ENCODE measurements around the gene C1GALT1.
"Not testable (repeated sequence)": the region's sequence is repeated elsewhere in the genome, so short reads cannot be mapped to it uniquely, and the experiment has no call there.

C1GALT1 gene

DNA sequence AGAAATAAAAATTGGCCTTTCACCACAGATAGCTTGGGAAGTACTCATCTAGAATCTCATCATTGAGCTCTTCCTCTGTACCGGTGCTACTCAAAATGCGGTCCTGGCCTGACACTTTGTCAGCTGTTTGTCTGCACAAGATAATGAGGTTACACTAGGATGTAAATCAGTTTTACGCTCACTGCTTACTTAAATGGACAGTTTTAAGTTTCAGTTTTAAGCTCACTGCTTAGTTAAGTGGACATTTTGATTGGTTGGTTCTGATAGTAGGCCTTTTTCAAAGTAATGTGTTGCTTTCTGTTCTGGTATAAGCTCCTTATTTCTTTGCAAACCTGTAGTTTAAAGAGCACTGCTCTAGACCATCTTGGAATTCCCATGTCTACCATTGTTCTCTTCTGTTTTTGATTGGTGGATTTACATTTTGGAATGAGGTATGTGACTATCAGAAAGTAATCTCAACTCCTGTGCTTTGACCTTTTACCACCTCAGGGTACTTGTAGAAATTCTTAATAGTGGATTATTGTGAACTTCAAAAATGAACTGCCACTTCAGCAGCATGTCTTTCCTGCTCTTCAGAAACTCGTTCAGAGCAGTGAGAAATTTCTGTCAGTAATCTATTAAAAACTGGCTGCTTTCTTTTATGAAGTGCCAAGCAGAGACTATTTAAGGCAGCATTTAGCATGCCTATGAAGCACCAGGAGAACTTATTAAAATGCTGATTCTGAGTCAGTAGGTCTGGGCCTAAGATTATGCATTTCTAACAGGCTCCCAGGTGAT is 55.0 kb downstream of the C1GALT1 start:
- no peak for DNase-seq (ENCODE audit: low read depth)

DNA sequence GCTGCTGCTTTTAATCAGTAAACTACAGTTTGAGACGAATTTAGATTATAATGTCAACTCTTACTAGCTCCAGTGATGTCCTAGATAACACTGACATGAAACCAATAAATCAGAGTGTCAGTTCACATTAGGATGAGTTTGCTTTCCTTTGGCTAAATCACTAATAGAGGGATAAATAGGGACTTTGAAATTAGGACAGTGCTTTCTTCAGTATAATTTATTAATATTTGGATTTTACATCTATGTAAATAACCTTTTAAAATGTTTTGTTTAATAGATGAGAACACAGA is 55.6 kb downstream of the C1GALT1 start:
- no peak for DNase-seq (ENCODE audit: low read depth)

DNA sequence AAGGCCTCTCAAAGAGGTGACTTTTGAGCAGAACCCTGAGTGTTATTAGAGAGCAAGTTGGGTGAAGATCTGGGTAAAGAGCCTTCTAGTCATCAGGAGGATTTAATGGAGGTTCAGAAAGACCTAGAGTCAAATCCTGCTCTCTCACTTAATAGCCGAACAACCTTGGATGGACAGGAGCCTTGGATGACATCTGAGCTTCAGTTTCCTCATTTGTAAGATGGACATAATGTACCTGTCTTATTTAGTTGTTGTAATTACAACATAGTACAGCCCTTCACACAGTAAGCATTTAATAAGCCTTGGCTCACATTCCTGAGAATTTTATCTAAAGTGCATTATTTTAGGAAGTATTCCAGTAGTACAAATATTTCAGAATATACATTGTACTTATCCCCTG is 57.0 kb downstream of the C1GALT1 start:
- no peak for DNase-seq (ENCODE audit: low read depth)

DNA sequence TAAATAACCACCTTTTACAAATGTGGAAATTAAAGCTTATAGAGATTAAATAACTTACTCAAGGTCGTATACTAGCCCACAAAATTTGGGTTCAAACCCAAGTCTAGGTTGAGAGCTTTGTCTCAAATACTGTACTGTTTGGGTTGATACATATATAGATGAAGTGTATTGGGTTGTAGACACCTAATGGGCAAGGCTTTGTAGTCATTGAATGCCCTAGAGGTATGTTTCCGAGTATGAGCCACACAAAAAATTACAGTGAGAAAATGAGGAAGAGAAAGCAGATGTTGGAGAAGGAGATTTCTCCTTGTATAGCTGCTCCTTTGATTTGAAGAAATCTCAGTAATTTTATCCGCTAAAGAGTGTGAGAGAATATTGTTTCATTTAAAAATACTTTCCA is 60.6 kb downstream of the C1GALT1 start:
- no peak for DNase-seq (ENCODE audit: low read depth)

DNA sequence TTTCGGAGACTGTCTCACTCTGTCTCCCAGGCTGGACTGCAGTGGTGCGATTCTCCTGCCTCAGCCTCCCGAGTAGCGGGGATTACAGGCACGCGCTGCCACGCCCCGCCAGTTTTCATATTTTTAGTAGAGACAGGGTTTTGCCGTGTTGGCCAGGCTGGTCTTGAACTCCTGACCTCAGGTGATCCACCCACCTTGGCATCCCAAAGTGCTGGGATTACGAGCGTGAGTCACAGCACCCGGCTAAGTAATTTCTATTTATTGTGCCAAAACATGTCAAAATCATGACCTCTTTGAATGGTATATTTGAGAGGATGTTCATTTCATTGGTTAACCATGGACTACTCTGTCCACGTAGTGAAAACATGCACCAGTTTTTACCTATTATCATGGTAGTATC is 62.9 kb downstream of the C1GALT1 start:
- DNase-seq (ENCODE audit: low read depth) = not testable (repeated sequence)

DNA sequence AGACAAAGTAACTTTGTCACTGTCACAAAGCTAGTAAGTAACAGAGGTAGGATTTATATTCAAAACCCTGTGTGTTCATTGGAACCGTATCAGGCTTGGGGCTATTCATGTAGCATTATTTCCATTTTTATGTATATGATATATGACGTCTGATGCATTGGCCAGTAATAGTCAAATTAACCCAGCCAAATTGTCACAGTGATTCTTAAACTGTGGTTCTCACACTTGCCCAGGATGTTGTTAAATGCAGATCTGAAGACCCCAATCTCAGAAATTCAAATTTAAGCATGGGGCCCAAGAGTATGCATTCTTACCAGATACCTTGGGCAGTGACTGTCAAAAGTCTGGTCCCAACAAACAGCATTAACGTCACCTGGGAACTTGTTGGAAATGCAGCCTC is 63.9 kb downstream of the C1GALT1 start:
- no peak for DNase-seq (ENCODE audit: low read depth)

DNA sequence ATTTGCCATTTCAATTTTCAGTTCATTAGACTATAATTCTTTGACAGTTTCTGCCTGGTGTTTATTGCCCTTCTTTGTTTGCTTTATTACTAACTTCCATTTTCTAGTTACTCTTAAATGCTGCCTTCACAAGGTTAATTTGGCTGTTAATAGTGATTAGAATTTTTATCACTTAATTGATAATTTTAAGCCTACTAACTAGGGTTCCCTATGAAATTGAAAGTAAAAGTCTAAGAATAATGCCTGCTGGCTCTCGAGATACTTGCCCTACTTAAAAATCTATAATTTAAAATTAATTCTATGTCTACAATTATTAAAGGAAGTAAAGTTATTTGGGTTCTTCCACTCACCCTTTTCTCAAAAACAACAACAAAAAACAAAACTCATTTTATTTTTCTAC is 65.3 kb downstream of the C1GALT1 start:
- no peak for DNase-seq (ENCODE audit: low read depth)

DNA sequence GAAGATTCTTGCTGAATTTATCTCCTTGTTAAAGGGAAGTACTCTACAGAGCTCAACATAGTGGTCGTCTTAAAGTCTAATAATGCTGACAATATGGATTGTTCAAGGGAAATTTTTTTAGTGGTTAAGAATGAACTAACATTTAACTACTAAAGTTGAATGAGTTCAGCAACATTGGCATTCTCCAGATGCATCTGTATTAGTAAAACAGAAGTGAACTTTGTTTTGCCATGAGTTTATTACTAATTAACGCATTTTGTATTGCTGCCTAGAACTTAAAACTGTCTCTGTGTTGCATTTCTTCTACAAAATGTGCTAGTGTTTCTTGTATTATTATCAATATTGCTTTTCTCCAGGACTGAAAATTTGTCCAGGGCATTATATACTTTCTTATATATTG is 67.5 kb downstream of the C1GALT1 start:
- DNase-seq (ENCODE audit: low read depth) = no peak

DNA sequence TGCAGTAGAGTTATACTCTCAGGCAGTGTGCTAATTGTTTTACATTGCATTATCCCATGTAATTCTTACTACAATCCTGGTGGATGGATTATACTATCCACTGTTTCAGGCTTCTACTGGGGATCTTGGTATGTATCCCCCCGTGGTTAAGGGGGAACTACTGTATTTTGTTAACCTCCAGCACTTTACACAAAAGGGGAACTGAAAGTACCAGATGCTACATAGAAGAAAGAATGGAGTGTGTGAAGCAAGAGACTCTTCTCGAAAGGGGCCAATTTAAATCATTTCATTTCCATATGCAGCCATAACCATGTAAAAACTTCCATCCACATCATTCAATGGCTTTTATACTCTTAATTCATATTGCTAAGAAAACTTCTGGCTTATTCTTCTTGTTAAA is 69.4 kb downstream of the C1GALT1 start:
- no peak for DNase-seq (ENCODE audit: low read depth)

DNA sequence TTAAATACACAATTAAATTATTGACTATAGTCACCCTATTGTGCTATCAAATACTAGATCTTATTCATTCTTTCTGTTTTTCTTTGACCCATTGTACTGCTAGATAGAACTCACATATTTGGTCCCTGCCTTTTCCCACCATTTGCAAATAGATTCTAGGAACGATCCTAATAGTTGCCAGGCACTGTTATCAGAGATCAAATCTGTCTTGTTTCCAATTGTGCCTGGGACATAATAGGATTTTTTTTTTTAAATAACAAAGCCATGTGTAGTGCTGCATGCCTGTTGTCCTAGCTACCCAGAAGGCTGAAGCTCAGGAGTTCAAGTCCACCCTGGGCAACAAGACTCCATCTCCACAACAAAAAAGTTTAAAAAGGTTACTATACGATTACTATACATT is 72.0 kb downstream of the C1GALT1 start:
- no peak for DNase-seq (ENCODE audit: low read depth)

DNA sequence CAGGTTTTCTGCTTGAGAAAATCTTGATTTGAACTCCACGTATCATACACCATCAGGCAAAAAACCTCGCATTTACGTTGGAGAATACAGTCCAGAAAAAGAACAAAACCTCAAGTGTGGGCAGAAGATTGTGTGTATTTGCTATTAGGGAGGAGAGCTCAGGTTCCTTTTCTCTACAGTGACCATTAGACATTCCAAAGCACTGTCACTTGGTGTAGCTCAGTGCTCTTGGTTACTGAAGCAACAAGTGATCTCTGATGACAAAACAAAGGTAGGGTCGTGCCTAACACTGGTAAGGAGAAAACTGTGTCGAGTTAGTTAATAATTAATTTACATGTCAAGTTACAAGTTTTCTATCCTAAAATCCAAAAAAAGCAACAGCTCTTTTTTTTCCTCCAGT is 72.6 kb downstream of the C1GALT1 start:
- no peak for DNase-seq (ENCODE audit: low read depth)

DNA sequence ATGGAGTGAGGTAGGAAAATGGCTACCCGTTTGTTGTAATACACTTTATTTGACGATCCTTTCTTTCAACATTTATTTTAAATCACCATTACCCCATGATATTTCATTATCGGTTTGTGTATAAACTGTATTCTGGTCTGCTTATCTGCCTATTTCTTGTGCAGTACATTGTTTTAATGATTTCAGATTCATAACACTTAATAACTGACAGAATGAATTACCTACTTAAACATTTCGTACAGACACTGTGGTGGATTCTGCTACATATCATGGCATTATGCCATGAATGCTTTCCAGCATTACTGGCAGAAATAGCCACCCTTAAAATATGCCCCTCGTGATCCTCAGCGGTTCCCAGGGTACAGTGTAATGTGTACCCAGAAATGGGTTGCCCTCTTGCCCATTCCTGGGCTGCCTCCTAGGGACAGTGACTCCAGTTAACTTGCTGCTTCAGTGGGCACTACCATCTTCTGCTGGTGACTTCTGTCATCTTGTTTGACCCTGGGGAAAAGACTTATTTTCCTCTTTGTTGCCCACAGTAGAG is 74.5 kb downstream of the C1GALT1 start:
- no peak for DNase-seq (ENCODE audit: low read depth)

DNA sequence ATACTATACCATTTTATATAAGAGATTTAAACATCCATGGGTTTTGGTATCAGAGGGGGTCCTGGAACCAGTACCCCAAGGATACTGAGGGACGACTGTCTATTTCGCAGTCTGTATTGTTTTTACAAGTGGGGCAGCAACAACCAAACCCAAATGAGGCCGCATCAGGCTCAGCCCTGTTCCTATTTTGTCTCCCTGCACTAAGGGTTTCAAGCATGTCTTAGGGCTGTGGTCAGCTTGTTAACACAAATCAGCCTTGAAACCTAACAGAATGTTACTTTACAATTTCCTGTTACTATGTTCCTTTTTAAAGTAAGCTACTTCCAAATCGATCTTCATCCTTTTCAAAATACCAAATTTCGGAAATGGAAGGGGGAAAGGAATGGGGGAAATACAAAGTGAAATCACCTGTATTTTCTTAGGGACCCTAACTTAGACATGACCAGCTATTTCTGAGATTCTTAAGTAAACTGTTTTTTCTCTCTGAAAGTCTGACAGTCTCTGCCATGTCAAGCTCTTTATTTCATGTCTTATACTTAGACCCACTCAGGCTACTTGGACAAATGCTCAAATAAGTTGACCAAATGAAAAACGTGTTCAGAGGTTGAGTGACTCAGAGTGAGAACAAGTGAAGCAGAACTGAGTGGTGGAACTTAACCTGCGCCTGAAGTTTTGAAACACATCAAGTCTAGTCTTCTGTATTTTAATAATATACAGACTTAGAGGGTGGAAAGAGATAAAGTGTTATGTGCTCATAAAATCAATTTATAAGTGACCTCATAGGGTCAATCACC is 75.8 kb downstream of the C1GALT1 start:
- DNase-seq (ENCODE audit: low read depth) = no peak

DNA sequence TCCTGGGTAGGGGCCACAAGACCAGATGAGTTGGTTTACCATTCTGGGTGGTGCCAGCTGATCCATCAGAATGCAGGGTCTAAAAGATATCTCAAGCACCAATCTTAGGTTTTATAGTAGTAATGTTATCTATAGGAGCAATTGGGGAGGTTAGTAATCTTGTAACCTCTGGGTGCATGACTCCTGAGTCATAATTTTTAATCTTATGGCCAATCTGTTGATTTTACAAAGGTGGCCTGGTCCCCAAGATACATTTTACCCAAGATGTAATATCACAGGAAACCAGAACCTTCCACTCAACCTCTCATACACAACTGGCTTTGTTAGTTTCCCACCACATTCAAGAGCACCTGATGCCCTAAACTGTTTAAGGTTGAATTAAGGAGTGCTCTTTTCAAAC is 79.5 kb downstream of the C1GALT1 start:
- no peak for DNase-seq (ENCODE audit: low read depth)

DNA sequence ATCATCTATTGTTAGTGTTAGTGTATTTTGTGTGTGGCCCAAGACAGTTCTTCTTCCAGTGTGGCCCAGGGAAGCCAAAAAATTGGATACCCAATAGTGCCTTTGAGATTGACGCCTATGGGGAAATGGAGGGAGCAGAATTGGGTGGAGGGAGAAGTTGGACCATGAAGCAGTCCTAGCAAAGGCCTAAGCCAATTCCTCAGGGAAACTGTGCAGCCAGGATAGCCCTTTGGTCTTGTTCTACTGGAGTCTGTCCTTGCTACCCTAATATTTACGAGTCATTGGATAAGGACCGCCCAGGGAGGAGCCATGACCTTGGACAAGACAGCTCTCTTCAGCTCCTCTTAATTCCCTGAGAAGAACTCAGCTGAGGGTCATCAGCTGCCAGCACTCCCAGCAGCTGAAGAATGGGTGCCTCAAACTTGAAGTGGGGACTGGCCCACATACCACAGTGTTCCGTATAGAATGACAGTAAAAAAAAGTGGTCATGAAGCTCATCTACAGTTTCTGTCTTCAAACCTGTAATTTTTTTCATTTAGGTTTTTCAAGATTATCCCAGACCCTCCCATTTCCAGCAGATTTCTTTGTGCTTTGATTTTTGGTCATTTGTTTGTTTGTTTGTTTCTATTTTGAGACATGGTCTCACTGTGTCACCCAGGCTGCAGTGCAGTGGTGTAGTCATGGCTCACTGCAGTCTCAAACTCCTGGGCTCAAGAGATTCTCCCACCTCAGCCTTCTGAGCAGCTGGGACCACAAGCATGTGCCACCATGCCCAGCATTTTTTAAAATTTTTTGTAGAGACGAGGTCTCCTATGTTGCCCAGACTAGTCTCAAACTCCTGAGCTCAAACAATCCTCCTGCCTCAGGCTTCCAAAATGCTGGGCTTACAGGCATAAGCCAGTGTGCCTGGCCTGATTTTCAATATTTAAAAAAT is 81.2 kb downstream of the C1GALT1 start:
- DNase-seq (ENCODE audit: low read depth) = no peak

DNA sequence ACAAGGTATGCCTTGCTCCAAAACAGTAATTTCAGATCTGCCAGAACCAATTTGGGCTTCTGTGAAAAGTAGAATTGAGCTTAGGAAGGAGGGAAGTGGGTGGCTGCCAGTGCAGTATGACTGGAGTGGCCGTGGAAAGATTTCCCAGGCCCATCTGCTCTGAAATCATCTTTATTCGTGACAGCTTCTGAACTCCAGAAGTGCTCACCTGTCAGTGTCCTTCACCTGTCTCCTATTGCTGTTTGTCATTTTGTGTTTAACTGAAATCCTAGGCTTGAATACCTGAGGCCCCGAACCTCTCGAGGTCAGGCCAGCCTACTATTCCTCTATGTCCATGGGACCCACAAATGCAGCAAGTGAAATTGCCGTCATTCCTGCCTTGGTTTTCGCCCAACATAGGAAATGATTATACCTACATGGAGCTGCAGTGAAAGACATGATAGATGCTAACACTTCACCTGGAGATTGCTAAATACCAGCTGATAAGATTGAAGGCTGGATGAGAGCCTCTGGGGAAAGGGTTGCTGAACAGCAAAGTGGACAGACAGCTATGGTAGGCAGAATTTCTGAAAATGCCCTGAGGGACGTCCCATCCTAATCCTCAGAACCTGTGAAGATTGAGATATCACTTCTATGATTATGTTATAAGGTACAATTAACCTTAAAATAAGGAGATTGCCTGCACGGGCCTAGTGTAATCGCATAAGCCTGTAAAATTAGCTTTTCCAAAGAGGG is 82.1 kb downstream of the C1GALT1 start:
- DNase-seq (ENCODE audit: low read depth) = no peak

DNA sequence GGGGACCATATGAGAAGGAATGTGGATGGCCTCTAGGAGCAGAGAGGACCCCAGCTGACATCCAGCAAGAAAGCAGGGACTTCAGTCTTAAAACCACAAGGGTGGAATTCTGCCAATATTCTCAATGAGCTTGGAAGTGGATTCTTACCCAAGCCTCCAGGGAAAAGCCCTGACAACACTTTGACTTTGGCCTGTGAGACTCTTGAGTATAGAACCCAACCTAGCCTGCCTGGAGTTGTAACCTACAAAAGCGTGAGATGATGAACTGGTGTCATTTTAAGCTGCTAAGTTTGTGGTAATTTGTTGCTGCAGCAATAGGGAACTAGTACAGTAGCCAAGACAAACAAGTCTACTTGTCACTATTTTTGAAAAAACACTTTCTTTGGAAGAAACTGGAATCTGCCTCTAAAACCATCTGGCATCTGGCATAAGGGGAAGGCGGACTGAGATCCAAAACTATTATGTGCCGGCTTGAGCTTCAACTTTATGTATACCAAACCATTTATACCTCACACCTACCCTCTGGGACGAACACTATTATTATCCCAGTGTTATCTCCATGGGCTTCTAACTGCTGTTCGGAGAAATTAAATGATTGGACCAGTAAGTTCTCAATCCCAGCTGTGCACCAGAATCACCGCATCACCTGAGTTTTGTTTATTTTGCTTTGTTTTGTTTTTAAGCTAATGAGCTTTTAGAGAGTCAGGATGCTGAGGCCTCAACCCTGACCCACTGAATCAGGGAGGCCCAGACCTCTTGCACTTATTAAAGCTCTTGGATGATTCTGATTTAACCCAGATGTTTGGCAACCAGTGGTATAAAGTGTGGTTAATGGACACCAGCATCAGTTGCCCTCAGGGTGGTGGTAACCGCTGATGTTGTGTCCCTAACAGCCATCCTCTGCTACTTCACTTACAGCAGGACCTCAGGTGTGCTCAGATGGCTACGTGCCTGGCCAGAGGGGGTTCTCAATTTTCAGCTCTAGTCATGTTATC is 83.0 kb downstream of the C1GALT1 start:
- DNase-seq (ENCODE audit: low read depth) = no peak

DNA sequence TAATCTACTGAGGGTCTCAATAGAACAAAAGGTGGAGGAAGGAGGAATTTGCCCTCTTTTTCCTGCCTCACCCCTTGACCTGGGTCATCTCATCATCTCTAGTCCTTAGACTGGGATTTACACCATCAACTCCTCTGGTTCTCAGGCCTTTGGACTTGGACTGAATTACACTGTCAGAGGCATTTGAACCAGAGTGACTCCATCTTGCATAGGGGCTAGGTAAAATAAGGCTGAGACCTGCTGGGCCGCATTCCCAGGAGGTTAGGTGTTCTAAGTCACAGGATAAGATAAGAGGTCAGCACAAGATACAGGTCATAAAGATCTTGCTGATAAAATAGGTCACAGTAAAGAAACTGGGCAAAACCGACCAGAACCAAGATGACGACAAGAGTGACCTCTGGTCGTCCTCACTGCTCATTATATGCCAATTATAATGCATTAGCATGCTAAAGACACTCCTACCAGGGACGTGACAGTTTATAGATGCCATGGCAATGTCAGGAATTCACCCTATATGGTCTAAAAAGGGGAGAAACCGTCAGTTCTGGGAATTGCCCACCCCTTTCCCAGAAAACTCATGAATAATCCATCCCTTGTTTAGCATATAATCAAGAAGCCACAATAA is 84.0 kb downstream of the C1GALT1 start:
- DNase-seq (ENCODE audit: low read depth) = no peak

DNA sequence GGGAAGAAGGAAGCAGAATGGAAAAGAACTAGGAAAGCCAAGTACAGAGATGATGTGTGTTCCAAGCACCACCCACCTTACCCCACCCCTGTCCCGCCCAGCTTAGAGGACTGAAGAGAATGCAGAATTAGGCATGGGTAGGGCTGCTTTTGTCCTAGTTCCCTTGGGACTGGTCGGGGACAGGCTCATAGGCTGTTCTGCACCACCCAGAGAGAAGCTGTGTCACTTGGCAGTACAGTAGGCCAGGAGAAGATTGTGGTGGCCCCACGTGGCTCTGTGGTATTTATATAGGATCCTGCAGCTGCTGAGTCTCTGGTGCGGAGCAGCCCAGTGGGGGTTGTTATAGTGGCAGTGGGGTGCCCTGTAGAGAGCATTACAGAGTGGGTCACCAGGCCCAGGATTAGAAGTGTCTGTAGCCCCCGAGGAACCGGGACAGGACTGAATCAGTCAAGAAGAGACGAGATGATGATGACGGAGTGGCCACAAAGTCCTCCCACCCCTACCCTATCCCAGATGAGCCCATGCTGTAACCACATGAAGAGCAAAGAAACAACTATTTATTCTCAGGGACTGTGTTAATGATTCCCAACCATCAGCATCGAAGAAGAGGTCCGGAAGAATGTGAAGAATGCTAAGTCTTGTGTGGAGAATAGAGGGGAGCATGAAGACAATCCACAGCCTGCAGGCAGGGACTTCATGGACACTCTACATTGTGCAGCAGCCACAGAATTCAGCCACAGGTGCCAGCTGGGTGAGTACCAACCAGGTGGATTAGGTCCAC is 88.9 kb downstream of the C1GALT1 start:
- DNase-seq (ENCODE audit: low read depth) = no peak
